MCF 10A (cell line): ENCODE data around the gene CENPM. TPM values are rescaled to one million over a fixed set of nuclear protein-coding genes. Genes with fewer than 3 reads are reported as not detected.

Experiments
- BruUV-seq: library from RNA; stranded (reverse); fragments of 400-500 nt; replicated peaks from 2 replicates; lab custom pipeline; 2021; lab: Mats Ljungman, UMichigan
- CTCF ChIA-PET: fragments of 300-600 bp; sonication (Branson Sonifier 250); formaldehyde crosslinking; extraction: SDS; loops from one replicate; lab custom pipeline; 2021; ENCODE audit warnings: antibody characterized with exemption, inconsistent platforms; lab: Yijun Ruan, JAX
- POLR2A ChIA-PET: fragments of 300-600, 350-650 bp; sonication (Branson Sonifier 250); formaldehyde crosslinking; extraction: SDS; loops from one replicate; lab custom pipeline; 2020; ENCODE audit warnings: antibody characterized with exemption, inconsistent platforms; lab: Yijun Ruan, JAX
- DNase-seq: peaks from one replicate; pipeline ENCODE4 v3.0.0-alpha.2; 2018; ENCODE audit not compliant: unreplicated experiment
- H3K27ac Mint-ChIP-seq: one replicate; pipeline ENCODE4 v1.8.0; 2022; ENCODE audit warnings: mild to moderate bottlenecking, low read depth, mixed read lengths; ENCODE audit not compliant: unreplicated experiment
- H3K27me3 Mint-ChIP-seq: one replicate; pipeline ENCODE4 v1.8.0; 2022; ENCODE audit warnings: mixed read lengths; ENCODE audit not compliant: insufficient read depth, unreplicated experiment
- H3K36me3 Mint-ChIP-seq: one replicate; pipeline ENCODE4 v1.8.0; 2022; ENCODE audit warnings: mild to moderate bottlenecking, moderate library complexity, mixed read lengths; ENCODE audit not compliant: insufficient read depth, unreplicated experiment
- H3K4me1 Mint-ChIP-seq: one replicate; pipeline ENCODE4 v1.8.0; 2022; ENCODE audit warnings: mixed read lengths; ENCODE audit not compliant: insufficient read depth, unreplicated experiment
- H3K4me3 Mint-ChIP-seq: one replicate; pipeline ENCODE4 v1.8.0; 2022; ENCODE audit warnings: mild to moderate bottlenecking, moderate library complexity, mixed read lengths; ENCODE audit not compliant: unreplicated experiment
- H3K9me3 Mint-ChIP-seq: one replicate; pipeline ENCODE4 v1.8.0; 2022; ENCODE audit warnings: mixed read lengths; ENCODE audit not compliant: unreplicated experiment
- intact Hi-C: fragments of 100-400 bp; cut with micrococcal nuclease; formaldehyde crosslinking; loops from 2 replicates; pipeline ENCODE4 v1.14.1; 2022
- total RNA-seq: library from RNA; stranded (reverse); gene quantifications from 2 replicates; pipeline ENCODE4 v1.2.3, GENCODE V29; 2022
- TF ChIP-seq, protein P1 (sequence below): fragments of 200-600 bp; IDR thresholded peaks from one replicate; pipeline ENCODE4 v1.8.0; 2022; ENCODE audit warnings: antibody characterized with exemption, mild to moderate bottlenecking; ENCODE audit not compliant: unreplicated experiment

The CENPM gene
- total RNA-seq, 1 experiment from 2014 or later = 21.1 TPM

DNA sequence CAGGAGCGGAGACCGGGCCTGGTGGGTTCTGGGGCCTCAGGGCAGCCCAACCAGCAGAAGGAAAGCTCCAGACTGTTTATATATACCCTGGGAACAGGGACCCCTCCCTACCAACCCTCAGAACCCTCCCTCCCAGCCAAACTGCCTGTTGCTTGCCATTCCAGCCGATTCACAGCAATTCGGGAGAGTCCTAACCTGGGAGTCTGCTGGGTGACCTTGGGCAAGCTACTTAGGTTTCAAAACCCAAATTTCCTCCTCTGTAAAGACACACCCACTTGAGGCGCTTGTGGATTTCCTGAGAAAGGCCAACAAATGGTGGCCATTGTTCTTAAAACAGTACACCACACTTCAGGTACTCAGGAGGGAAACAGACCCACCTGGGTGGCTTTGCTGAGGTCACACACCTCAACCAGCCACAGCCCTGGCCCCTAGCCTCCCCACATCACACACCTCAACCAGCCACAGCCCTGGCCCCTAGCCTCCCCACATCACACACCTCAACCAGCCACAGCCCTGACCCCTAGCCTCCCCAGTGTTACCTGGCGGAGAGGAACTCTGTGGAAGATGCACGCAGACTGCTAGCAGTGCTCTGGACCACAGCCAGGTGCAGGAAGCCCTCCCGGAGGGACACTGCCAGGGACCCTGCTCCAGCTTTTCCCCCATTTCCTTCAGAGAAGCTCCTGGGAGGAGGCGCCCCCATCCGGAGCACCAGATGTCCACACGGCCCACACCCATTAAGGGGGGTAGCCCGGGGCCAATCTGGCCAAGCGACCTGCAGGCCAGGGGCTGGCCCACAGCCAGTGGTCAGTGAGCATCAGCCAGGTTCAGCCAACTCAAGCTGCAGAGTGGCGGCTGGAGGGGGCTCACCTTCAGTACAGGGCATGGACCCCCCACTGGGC lies 38.3 kb downstream of the CENPM start:
- Mint-ChIP-seq H3K4me1 (no peaks in the 10 kb centered on the region), H3K27ac (no peak overlapping the region), H3K4me3 (no peak overlapping the region), H3K9me3 (no peaks in the 10 kb centered on the region), H3K27me3 (peaks cover 24% of the 10 kb centered on the region), H3K36me3 (peaks cover 11% of the 10 kb centered on the region)
- CTCF ChIA-PET = interaction anchor here (0.6 to 1.2 kb wide), 3 partner anchors 20 to 666 kb away, joined by 3 read pairs; no protein-coding TSS in a partner anchor
- intact Hi-C loops = no loop called here
- POLR2A ChIA-PET = interaction anchor here (1.1 kb wide), 1 partner anchor 108 kb away, joined by 3 read pairs; the partner anchor contains the start of gene CCDC134
- BruUV-seq = no TSS peak
- TF ChIP-seq, protein P1, sequence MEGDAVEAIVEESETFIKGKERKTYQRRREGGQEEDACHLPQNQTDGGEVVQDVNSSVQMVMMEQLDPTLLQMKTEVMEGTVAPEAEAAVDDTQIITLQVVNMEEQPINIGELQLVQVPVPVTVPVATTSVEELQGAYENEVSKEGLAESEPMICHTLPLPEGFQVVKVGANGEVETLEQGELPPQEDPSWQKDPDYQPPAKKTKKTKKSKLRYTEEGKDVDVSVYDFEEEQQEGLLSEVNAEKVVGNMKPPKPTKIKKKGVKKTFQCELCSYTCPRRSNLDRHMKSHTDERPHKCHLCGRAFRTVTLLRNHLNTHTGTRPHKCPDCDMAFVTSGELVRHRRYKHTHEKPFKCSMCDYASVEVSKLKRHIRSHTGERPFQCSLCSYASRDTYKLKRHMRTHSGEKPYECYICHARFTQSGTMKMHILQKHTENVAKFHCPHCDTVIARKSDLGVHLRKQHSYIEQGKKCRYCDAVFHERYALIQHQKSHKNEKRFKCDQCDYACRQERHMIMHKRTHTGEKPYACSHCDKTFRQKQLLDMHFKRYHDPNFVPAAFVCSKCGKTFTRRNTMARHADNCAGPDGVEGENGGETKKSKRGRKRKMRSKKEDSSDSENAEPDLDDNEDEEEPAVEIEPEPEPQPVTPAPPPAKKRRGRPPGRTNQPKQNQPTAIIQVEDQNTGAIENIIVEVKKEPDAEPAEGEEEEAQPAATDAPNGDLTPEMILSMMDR = no peak
- DNase-seq = no peak

DNA sequence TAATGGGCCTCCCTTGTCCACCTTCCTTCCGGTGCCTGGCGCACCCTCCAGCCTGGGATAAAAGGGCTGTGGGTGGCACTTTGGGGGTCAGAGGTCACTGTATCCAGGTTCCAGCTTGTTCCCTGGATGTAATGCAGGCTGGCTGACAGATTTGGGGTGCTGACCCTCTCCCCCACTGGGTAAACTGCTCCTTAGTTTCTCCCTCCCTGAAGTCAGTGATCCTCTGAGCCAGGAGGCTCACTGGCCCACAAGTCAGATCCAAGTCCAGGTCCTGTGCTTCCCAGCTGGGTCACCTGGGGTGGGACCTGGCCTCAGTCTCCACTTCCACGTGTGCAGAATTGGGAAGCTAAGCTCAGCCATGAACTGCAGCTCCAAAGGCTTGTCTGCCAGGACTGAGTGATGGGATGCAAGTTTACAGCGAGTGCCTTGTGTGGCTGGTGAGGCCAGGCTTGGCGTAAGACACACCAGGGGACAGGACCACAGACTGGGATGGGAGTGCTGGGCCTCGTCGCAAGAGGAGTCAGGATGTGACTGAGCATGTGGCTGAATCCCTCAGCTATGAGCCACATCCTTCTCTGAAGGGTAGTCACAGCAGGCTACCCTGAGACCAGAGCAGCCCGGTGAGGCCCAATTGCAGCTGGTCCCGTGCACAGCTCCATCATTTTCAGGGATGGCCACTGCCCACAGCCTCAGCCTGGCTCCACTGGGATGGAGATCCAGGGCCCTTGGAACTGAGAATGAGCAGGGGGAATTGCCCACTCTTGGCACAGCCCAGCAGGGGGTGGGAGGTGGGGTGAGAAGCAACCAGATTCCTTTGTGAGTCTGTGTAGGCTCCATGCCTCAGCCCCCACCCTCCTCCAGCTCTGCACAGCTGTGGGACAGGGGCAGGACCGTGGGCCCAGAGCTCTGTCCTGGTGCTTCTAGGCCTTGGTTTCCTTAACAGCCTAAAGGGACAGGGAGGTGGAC lies 39.2 kb downstream of the CENPM start:
- no peak for DNase-seq
- no TSS peak for BruUV-seq
- Mint-ChIP-seq H3K27me3 (peaks cover 14% of the 10 kb centered on the region), H3K27ac (no peak overlapping the region), H3K9me3 (no peaks in the 10 kb centered on the region), H3K36me3 (peaks cover 13% of the 10 kb centered on the region), H3K4me3 (no peak overlapping the region), H3K4me1 (no peaks in the 10 kb centered on the region)
- intact Hi-C loops = no loop called here
- TF ChIP-seq, protein P1 = no peak
- POLR2A ChIA-PET = interaction anchor here (1.1 kb wide), 1 partner anchor 107 kb away, joined by 3 read pairs; the partner anchor contains the start of gene CCDC134
- CTCF ChIA-PET = interaction anchor here (0.7 to 1.2 kb wide), 2 partner anchors 19 to 55 kb away, joined by 3 read pairs; no protein-coding TSS in a partner anchor

DNA sequence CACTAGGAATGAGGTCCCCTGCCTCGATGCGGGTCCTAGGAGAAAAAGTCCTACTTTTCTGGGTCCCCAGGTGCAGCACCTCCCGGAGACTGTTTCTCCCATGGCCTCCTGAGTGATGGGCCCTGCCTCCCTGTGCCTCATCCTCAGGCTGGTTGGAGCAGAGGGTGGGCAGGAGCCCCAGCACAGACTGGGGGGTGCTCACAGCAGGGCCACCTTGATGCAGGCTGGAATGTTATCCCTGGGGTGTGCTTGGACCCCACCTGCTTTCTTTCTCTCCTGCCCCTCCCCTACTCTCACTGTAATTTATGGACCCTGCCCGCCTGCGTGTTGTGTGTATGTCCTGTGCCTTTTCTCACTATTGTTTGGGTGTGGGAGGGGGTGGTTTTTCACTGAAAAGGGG lies 40.1 kb downstream of the CENPM start:
- TSS peak; percentile 50 for BruUV-seq
- POLR2A ChIA-PET = no interaction called here
- H3K4me3 Mint-ChIP-seq = no peak overlapping the region
- H3K27me3 Mint-ChIP-seq = peaks cover 10% of the 10 kb centered on the region
- intact Hi-C loops = no loop called here
- H3K9me3 Mint-ChIP-seq = no peaks in the 10 kb centered on the region
- TF ChIP-seq, protein P1 = no peak
- DNase-seq = no peak
- no peak overlapping the region for H3K27ac Mint-ChIP-seq
- no peaks in the 10 kb centered on the region for H3K4me1 Mint-ChIP-seq
- H3K36me3 Mint-ChIP-seq = peaks cover 19% of the 10 kb centered on the region
- CTCF ChIA-PET = interaction anchor here (1.0 kb wide), 1 partner anchor 17 kb away, joined by 4 read pairs; no protein-coding TSS in a partner anchor
